GM21723 (cell line): Measurements from ENCODE around the gene P4HA1.
"Not testable (repeated sequence)": the region's sequence is repeated elsewhere in the genome, so short reads cannot be mapped to it uniquely, and the experiment has no call there.

Experiments used
- ATAC-seq: cut with Tn5 transposase; IDR thresholded peaks from one replicate; pipeline ENCODE4 v1.9.1; 2021; ENCODE audit warnings: mild to moderate bottlenecking, moderate library complexity; ENCODE audit not compliant: unreplicated experiment

Gene P4HA1

GRCh38 chr10:73043766-73044377 lies 52.8 kb downstream of the P4HA1 start:
- no peak for ATAC-seq

- ATAC-seq = no peak
Measured at GRCh38 chr10:73043319-73043718, 53.3 kb downstream of the P4HA1 start.

- ATAC-seq = no peak
Measured at GRCh38 chr10:73042130-73042529, 54.5 kb downstream of the P4HA1 start.

DNA sequence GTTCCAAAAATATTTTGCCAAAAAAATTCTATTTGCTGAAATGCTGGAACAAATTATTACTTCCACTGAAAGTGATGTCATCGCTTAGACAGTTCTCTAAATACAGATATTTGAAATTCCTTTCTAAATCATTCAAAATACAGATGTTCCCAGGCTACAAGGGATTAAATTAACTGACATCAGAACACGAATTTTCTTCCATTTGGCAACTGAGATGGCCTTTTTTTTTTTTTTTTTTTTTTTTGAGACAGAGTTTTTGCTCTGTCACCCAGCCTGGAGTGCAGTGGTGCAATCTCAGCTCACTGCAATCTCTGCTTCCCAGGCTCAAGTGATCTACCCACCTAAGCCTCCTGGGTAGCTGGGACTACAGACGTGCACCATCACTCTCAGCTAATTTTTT lies 57.0 kb downstream of the P4HA1 start:
- ATAC-seq = no peak

DNA sequence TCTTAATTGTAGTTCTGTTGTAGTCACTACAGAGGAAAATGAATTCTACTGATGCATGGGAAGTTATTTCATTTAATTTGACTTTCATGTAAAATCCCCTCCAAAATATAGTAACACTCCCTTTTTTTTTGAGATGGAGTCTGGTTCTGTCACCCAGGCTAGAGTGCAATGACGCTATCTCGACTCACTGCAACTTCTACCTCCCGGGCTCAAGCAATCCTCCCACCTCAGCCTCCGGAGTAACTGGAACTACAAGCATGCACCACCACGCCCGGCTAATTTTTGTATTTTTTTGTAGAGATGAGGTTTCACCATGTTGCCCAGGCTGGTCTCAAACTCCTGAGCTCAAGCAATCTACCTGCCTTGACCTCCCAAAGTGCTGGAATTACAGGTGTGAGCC lies 60.4 kb downstream of the P4HA1 start:
- not testable (repeated sequence) for ATAC-seq

DNA sequence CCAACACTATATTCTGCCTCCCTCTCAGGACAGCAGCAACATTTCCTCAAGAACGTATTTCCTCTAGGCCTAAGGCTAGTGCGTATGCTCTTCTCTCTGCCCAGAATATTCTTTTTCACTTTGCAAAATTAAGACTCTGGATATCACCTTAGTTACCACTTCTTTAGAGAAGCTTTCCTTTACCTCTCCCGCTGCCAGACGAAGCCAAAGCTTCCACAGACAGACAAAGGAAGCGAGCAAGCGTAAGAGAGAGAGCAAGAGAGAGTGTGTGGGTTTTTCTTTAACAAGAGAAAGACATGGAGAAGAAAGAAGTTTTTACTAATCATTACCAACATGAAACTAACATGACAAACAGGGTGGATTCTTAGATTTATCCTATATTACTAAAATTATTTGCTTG lies 64.1 kb downstream of the P4HA1 start:
- ATAC-seq = no peak

- ATAC-seq = not testable (repeated sequence)
Measured at GRCh38 chr10:73026623-73027022, 70.0 kb downstream of the P4HA1 start.

DNA sequence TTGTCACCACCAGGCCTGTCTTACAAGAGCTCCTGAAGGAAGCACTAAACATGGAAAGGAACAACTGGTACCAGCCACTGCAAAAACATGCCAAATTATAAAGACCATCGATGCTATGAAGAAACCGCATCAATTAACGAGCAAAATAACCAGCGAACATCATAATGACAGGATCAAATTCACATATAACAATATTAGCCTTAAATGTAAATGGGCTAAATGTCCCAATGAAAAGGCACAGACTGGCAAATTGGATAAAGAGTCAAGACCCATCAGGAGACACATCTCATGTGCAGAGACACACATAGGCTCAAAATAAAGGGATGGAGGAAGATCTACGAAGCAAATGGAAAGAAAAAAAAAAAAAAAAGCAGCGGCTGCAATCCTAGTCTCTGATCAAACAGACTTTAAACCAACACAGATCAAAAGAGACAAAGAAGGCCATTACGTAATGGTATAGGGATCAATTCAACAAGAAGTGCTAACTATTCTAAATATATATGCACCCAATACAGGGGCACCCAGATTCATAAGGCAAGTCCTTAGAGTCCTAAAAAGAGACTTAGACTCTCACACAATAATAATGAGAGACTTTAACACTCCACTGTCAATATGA lies 73.1 kb downstream of the P4HA1 start:
- ATAC-seq = not testable (repeated sequence)

- ATAC-seq = not testable (repeated sequence)
Measured at GRCh38 chr10:73022961-73023360, 73.7 kb downstream of the P4HA1 start.

GRCh38 chr10:73021538-73022164 lies 75.0 kb downstream of the P4HA1 start:
- ATAC-seq = not testable (repeated sequence)

DNA sequence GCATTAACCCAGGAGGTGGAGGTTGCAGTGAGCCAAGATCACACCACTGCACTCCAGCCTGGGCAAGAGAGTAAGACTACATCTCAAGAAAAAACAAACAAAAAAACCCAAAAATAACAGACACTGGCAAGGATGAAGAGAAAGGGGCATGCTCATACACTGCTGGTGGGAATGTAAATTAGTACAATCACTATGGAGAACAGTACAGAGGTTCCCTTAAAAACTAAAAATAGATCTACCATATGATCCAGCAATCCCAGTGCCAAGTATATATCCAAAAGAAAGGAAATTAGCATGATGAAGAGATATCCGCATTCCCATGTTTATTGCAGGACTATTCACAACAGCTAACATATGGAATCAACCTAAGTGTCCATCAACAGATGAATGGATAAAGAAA lies 75.6 kb downstream of the P4HA1 start:
- no peak for ATAC-seq

DNA sequence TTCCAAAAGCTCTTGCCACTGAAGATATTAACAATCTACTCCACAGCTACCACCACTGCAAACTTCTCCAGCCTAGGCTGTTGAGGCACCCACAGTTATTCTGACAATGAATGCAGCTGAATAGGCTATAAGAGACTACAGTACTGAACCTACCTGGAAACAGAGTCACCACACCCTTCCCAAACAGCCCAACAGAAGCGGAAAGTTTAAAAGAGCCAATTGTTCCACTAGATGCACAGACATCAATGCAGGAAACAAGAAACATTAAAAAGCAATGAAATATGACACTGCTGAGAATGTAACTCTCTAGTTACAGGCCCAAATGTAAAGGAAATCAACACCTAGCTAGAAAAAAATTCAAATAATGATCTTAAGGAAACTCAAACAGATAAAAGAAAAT lies 77.6 kb downstream of the P4HA1 start:
- ATAC-seq = no peak

DNA sequence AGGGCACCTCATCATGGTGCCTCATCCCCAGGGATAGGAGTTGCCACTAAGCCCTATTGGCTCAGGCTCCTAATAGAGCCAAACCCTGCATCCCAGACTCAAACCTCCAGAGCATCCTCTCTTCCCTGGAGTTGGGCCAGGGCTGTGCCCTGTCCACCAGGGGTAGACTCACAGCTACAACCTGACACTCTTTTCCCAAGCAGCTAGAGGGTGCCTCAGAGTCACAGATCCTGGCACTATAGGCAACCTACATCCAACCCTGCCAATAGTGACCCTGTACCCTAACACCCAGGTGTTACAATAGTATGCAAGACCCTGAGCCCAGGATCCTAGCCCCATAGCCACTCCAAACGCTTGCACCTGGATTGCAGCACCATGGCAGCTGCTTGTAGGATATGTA lies 78.0 kb downstream of the P4HA1 start:
- no peak for ATAC-seq

DNA sequence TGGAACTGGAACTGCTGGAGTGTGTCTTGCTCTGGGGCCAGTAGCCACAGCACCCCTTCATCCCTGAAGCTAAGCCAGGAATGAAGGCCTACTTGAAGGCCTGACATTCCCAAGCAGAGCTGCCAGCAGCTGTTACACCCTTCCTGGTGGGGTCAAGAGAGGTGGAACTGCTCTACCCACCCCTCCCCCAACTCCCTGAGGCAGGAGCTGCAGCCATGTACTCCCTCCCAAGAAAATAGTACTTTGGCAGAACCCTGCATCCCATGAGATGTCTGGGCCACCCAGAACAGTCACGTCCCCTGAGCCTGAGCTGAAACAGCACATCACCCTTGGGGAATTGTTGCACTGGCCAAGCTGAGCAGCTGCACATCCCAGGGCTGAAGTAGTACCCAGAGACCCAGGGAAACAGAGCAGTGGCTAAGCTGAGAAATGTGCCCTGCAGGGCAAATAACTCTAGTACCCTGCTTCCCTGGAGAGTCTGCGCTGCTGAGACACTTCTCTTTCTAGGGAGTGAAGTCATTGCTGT lies 78.6 kb downstream of the P4HA1 start:
- ATAC-seq = no peak

DNA sequence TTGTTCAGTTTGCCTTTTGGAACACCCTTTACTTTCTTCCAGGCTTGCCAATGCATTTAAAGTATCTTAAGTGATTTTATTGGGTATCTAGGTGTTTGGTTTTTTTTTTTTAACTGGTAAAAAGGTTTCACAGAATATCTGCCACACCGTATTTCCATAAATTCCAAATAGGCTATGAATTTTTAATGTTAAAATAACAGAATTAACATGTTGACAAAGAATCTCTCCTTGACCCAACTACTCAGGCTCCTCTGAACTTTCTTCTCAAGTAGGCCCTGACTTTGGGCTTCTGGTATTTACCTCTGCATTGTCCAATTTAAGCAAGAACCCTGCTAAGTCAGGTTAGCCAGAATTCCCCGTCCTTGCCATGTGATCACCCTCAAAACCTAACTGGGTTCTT lies 80.9 kb downstream of the P4HA1 start:
- ATAC-seq = no peak

DNA sequence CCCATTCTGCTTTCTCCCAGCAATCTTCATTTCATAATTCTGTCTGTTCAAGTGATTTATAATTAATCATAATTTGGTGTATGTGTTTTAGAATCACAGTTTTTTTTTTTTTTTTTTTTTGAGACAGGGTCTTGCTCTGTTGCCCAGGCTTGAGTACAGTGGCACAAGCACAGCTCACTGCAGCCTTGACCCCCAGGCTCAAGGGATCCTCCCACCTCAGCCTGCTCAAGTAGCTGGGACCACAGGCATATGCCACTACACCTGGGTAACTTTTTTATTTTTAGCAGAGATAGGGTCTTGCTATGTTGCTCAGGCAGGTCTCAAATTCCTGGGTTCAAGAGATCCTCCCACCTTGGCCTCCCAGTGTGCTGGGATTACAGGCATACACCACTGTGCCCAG lies 92.8 kb downstream of the P4HA1 start:
- no peak for ATAC-seq

DNA sequence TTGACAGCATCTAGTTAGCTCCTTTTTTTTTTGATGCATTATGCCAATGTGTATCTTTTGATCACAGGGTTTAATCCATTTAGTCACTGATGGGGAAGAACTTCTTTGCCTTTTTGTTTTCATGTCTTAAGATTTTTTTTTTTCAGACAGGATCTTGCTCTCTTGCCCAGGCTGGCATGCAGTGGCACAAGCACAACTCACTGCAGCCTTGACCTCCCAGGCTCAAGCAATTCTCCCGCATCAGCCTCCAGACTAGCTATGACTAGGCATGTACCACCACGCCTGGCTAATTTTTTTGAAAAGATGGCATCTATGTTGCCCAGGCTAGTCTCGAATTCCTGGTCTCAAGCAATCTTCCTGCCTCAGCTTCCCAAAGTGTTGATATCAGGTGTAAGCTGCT lies 95.7 kb downstream of the P4HA1 start:
- ATAC-seq = no peak

DNA sequence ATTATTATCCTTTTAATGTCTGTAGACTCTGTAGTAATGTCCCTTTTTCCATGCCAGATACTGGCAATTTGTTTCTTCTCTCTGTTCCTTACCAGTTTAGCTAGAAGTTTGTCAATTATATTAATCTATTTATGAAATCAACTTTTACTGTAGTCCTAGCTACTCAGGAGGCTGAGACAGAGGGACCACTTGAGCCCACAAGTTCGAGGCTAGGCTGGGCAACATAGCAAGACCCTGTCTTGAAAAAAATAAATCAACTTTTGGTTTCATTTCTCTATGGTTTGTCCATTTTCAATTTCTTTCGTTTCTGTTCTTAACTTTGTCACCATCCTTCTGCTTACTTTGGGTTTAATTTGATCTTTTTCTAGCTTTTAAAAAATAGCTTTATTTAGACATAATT lies 99.6 kb downstream of the P4HA1 start:
- ATAC-seq = no peak

DNA sequence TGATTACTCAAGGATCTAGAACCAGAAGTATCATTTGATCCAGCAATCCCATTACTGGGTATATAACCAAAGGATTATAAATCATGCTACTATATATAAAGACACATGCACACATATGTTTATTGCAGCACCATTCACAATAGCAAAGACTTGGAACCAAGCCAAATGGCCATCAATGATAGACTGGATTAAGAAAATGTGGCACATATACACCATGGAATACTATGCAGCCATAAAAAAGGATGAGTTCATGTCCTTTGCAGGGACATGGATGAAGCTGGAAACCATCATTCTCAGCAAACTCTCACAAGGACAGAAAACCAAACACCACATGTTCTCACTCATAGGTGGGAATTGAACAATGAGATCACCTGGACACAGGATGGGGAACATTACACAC lies 101.2 kb downstream of the P4HA1 start:
- not testable (repeated sequence) for ATAC-seq

- ATAC-seq = not testable (repeated sequence)
Measured at GRCh38 chr10:72989771-72990170, 106.9 kb downstream of the P4HA1 start.

- not testable (repeated sequence) for ATAC-seq
Measured at GRCh38 chr10:72984618-72985017, 112.0 kb downstream of the P4HA1 start.

DNA sequence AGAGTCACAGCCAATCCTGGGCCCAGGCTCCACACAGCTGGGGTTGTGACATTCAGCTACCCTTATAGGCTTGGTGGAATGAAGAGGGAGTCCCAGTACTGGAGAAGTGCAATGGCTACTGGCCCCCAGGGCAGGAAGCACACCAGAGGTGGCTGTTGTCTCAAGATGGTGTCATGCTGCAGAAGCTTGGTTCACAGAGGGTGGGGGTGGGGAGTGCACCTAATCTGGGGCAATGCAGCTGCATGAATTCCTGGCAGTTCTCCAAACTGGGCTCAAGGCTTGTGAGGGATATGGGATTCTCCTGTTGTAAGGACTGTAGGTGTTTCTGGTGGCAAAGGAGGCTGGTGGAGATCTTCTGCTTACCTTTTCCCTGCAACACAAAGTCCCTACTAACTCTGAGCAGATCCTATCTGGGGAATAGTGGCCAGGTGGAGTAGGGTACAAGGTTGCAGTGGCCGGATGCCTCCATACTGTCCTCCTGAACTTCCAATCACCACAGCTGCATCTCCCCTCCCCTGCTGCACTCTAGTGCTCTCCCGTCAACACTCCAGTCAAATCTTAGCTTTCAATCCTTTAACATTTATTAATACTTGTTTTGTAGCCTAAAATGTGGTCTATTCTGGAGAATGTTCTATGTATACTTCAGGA lies 114.7 kb downstream of the P4HA1 start:
- ATAC-seq = no peak
